BLaER1 treated with 17β-estradiol and CSF1 and Interleukin-3, amounts not matched to agents 10 nM and 100 nM (cell line): ENCODE measurements around the gene KDM4F.

Experiments
- H3K27ac ChIP-seq, 11 experiments: shearing (Covaris generic); formaldehyde crosslinking; 2 replicates each; pipeline ENCODE4 v1.8.1; 2022
- H3K27me3 ChIP-seq, 11 experiments: shearing (Covaris generic); formaldehyde crosslinking; 2 replicates each; pipeline ENCODE4 v1.8.1; 2022
- H3K36me3 ChIP-seq, 11 experiments: shearing (Covaris generic); formaldehyde crosslinking; 2 replicates each; pipeline ENCODE4 v1.8.1; 2022
- H3K4me1 ChIP-seq, 10 experiments: shearing (Covaris generic); formaldehyde crosslinking; 2 replicates each; pipeline ENCODE4 v1.8.1; 2022
- H3K4me2 ChIP-seq, 11 experiments: shearing (Covaris generic); formaldehyde crosslinking; 2 replicates each; pipeline ENCODE4 v1.8.1; 2022
- H3K4me3 ChIP-seq, 10 experiments: shearing (Covaris generic); formaldehyde crosslinking; 2 replicates each; pipeline ENCODE4 v1.8.1; 2022
- H3K9ac ChIP-seq, 11 experiments: shearing (Covaris generic); formaldehyde crosslinking; 2 replicates each; pipeline ENCODE4 v1.8.1; 2022
- H3K9me3 ChIP-seq, 11 experiments: shearing (Covaris generic); formaldehyde crosslinking; replicated peaks in 1 of 11; 2 replicates each; pipeline ENCODE4 v1.8.1; 2022
- H4K20me1 ChIP-seq, 11 experiments: shearing (Covaris generic); formaldehyde crosslinking; 2 replicates each; pipeline ENCODE4 v1.8.1; 2022
- Cebpa-rat ChIP-seq, 11 experiments: shearing (Covaris generic); IDR thresholded peaks; 2 replicates each; pipeline ENCODE4 v1.8.1; 2022

Gene KDM4F

DNA sequence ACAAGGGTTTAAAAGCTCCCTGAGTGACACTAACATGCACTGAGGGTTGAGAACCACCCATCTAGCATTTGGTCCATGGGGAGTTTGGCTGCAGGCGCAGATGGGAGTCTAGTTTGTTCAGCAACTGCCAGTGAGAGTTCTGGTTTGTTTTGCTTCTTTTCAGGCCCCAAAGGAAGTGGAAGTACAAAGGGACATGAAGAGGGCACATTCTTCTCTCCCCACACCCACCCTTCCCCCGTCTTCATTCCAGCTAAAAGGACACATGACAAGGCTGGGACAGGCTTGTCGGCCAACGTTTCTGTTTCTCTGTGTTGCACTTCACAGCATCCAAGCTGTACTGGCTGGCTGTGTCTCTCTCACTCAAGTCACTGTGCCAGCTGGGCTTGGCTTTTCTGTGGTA is 32.2 kb downstream of the KDM4F start:
- no peaks in the 10 kb centered on the region for H3K9me3 ChIP-seq

DNA sequence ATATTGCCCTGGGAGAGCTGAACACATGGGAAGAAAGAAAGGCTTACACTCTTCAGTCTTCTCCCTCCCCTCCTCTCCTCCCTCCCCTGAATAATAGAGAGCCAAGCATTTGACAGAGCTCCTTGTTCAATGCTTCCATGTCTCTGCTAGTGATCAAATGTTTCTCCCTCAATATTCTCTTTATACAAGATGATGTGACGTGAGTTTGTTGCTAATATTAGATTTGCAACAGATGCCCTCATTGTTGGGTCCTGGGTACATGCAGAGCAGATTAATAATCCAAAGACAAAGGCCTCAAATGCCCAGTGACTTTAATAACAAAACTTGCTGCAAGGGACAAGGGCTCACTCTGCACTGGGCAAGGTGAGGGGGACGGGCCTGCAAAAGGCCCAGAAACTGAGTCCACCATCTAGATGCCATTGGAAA is 33.4 kb downstream of the KDM4F start:
- H3K9ac ChIP-seq = peak overlapping the region in 2 of 11 experiments; percentile 65 to 80; a peak in 4 of 22 replicates
- H3K36me3 ChIP-seq = no peaks in the 10 kb centered on the region
- peak overlapping the region in 1 of 10 experiments; percentile 3; a peak in 1 of 20 replicates for H3K4me3 ChIP-seq
- H3K4me2 ChIP-seq = peak overlapping the region in 8 of 11 experiments; percentile 68 to 89 (median 79); a peak in 16 of 22 replicates
- no peaks in the 10 kb centered on the region for H3K9me3 ChIP-seq
- TF ChIP-seq Cebpa-rat (IDR thresholded peaks at IDR 0.05) = no peak
- H3K27me3 ChIP-seq = no peaks in the 10 kb centered on the region
- no peaks in the 10 kb centered on the region for H4K20me1 ChIP-seq
- H3K27ac ChIP-seq = peak overlapping the region in 7 of 11 experiments; percentile 72 to 86 (median 80); a peak in 13 of 22 replicates
- peaks cover 10 to 95% (median 69%) of the 10 kb centered on the region in 10 experiments for H3K4me1 ChIP-seq

More for the DNA sequence above, 32.2 kb downstream of the KDM4F start:
- TF ChIP-seq Cebpa-rat (IDR thresholded peaks at IDR 0.05) = no peak
- Histone ChIP-seq H4K20me1 (no peaks in the 10 kb centered on the region), H3K4me2 (peak overlapping the region; percentile 60 to 89 (median 74)), H3K27me3 (no peaks in the 10 kb centered on the region), H3K9ac (peak overlapping the region in 8 of 11 experiments; percentile 47 to 80 (median 66); a peak in 17 of 22 replicates), H3K36me3 (no peaks in the 10 kb centered on the region), H3K4me1 (peaks cover 13 to 100% (median 80%) of the 10 kb centered on the region in 10 experiments), H3K27ac (peak overlapping the region in 10 of 11 experiments; percentile 9 to 86 (median 77); a peak in 20 of 22 replicates), H3K4me3 (peak overlapping the region in 2 of 10 experiments; percentile 19 to 33; a peak in 2 of 20 replicates)

DNA sequence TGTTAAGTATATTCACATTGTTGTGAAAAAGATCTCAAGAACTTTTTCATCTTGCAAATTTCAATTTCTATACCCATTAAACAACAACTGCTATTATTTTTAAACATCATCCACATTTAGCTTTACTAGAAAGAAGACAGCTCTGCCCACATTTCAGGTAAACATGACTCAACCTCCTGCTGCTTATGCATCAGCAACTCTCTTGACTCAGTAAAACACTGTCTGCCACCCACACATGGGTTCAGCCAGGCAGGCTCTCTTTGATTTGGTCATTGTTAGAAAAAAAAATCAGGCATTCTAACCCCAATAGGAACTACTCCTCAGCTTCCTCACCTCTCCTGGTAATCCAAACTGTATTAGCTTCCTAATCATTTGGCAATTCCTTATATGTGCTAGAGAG is 35.3 kb downstream of the KDM4F start:
- no peaks in the 10 kb centered on the region for H4K20me1 ChIP-seq
- no peak overlapping the region for H3K4me3 ChIP-seq
- no peak overlapping the region for H3K9ac ChIP-seq
- H3K27me3 ChIP-seq = no peaks in the 10 kb centered on the region
- no peak for TF ChIP-seq Cebpa-rat (IDR thresholded peaks at IDR 0.05)
- peaks cover 17 to 93% (median 76%) of the 10 kb centered on the region in 10 experiments for H3K4me1 ChIP-seq
- H3K9me3 ChIP-seq = no peaks in the 10 kb centered on the region
- no peaks in the 10 kb centered on the region for H3K36me3 ChIP-seq
- no peak overlapping the region for H3K27ac ChIP-seq
- peak overlapping the region in 8 of 11 experiments; percentile 14 to 89 (median 32); a peak in 12 of 22 replicates for H3K4me2 ChIP-seq

DNA sequence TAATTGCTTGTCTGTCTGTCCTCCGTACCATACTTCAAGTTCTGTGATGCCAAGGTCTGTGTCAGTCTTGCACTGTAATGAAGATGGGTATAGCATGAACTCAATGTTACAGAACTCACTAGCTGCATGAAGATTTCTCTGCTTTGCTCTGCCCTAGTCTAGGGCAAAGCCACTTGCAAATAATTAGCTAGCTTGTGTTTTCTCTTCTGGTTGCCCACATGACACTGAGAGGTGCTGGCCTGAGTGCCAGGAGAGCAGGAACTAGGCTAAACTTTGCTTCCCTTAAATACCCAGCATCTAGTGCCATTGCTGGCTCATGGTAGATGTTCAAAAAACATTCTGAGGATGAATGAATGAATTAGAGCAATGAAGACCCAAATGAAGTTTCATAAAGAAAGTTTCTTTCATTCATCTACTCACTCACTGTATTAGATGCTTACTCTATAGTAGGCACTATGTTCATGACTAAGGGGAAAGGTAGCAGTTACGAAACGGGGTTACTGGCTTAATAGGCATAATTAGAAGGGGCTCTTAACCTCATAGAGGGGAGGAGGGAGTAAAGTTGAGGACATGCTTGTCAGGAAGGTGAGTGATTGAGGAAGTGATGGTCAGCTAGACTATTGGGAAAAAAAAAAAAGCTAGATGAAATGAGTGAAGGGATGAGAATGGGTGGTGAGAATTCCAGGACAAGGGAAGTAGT is 36.0 kb downstream of the KDM4F start:
- Histone ChIP-seq H3K4me3 (no peak overlapping the region), H3K4me1 (peaks cover 17 to 86% (median 69%) of the 10 kb centered on the region in 10 experiments), H4K20me1 (0 out of 22 replicates have a peak, but pooled peaks cover 0 to 3% (median 0%) of the 10 kb centered on the region in 11 experiments), H3K9me3 (no peaks in the 10 kb centered on the region), H3K27ac (no peak overlapping the region), H3K27me3 (no peaks in the 10 kb centered on the region), H3K9ac (no peak overlapping the region), H3K36me3 (no peaks in the 10 kb centered on the region), H3K4me2 (peak overlapping the region in 7 of 11 experiments; percentile 0 to 89 (median 37); a peak in 10 of 22 replicates)
- TF ChIP-seq Cebpa-rat (IDR thresholded peaks at IDR 0.05) = no peak

DNA sequence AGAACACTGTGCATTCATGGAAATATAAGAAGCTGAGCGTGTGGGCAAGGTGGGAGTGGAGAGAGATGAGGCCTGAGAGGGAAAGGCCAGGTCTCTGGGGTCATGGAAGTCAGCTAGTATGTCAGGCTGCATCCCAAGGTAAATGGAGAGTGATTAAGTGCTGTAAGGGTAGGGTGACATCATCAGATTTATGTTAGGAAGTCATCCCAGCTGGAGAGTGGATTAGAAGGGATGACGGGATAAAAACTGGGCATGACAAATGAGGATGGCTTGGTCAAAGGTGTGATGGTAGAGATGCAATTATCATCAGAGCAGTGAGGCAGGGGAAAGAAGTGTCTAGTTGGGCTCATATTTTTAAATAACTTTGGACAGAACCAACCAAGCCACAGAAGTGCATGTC is 36.9 kb downstream of the KDM4F start:
- Histone ChIP-seq H3K9ac (no peak overlapping the region), H3K4me1 (peaks cover 23 to 83% (median 68%) of the 10 kb centered on the region in 10 experiments), H3K27ac (no peak overlapping the region), H3K4me2 (peak overlapping the region in 4 of 11 experiments; percentile 25 to 89 (median 41); a peak in 4 of 22 replicates), H3K4me3 (no peak overlapping the region), H3K36me3 (no peaks in the 10 kb centered on the region), H4K20me1 (peaks cover 0 to 9% (median 0%) of the 10 kb centered on the region in 11 experiments; a peak in 4 of 22 replicates), H3K9me3 (no peaks in the 10 kb centered on the region), H3K27me3 (peaks cover 0 to 9% (median 0%) of the 10 kb centered on the region in 11 experiments; a peak in 5 of 22 replicates)
- no peak for TF ChIP-seq Cebpa-rat (IDR thresholded peaks at IDR 0.05)

DNA sequence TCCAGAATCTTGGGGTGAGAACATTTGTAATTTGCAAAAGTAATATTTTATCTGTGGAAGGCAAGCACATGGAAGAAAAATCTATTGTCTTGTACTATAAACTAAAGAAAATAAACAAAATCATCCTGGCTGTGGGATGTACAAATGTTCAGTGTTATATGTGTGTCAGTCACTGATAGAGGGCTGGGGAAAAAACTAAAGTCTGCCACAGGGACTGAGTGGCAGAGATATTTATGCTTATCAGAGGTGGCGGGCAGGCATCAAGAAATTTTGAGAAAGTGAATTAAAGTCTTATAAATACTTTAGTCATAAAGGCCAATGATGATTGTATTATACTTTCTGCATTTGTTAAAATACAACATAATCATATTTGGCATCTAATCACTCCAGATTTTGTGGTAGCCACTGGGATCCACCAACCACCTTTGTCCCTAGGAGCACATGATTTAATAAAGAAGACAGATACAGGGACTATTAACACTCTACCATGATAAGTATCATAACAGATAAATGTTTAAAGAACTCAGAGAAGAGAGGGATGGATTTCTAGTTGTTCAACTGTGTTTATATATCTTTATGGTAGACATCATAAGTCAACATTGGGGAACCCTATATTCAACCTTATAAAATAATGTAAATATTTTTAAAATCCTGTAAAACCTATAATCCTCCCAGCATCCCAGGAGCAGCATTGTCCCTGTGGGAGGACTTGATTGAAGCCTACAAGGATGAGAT is 37.8 kb downstream of the KDM4F start:
- peak overlapping the region in 3 of 11 experiments; percentile 25 to 91 (median 45); a peak in 4 of 22 replicates for H3K4me2 ChIP-seq
- H3K36me3 ChIP-seq = no peaks in the 10 kb centered on the region
- peaks cover 17 to 83% (median 68%) of the 10 kb centered on the region in 10 experiments for H3K4me1 ChIP-seq
- no peak overlapping the region for H3K9ac ChIP-seq
- no peak overlapping the region for H3K4me3 ChIP-seq
- H3K9me3 ChIP-seq = no peaks in the 10 kb centered on the region
- H3K27me3 ChIP-seq = peaks cover 0 to 17% (median 0%) of the 10 kb centered on the region in 11 experiments; a peak in 5 of 22 replicates
- H3K27ac ChIP-seq = no peak overlapping the region
- TF ChIP-seq Cebpa-rat (IDR thresholded peaks at IDR 0.05) = no peak
- peaks cover 0 to 12% (median under 1%) of the 10 kb centered on the region in 11 experiments; a peak in 5 of 22 replicates for H4K20me1 ChIP-seq

DNA sequence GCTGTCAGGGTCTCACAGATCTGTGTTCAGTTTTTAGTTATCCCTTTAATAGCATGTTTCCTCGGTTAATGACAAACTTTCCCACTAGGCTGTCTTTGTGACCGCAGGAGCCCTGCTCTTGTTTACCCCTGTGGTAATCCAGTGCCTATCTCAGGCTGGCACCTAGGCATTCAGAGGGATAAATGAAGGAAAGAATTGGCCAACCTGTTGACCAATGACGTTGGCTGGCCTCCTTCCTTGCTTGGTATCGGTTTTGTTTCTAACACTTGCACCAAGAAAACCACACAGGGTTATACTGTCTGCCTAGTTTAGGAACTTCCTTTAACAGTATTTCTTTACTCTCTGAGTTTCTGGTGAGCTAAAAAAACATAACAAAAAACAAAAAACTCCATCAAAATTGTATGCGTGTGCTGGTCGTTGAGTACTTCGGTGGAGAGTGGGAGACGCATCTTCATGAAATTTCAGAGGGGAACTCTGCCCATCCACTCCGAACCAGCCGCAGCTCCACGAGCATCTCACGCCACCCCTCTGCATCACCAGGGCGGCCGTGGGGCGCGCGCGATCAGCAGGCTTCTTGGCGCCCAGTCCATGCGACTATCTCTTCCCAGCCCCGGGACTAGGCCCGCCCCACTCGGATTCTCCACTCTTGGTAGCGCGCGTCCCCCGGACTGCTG is 39.9 kb downstream of the KDM4F start:
- TF ChIP-seq Cebpa-rat (IDR thresholded peaks at IDR 0.05) = no peak
- Histone ChIP-seq H3K27me3 (peaks cover 0 to 24% (median 0%) of the 10 kb centered on the region in 11 experiments; a peak in 5 of 22 replicates), H3K36me3 (no peaks in the 10 kb centered on the region), H3K9ac (peak overlapping the region; percentile 6 to 90 (median 83); a peak in 21 of 22 replicates), H3K4me2 (peak overlapping the region; percentile 80 to 100 (median 91)), H3K27ac (peak overlapping the region in 9 of 11 experiments; percentile 68 to 90 (median 83); a peak in 19 of 22 replicates), H3K4me1 (peaks cover 31 to 82% (median 70%) of the 10 kb centered on the region in 10 experiments), H3K9me3 (no peaks in the 10 kb centered on the region), H3K4me3 (peak overlapping the region; percentile 70 to 96 (median 88)), H4K20me1 (peaks cover 0 to 28% (median 7%) of the 10 kb centered on the region in 11 experiments; a peak in 7 of 22 replicates)
